HG03457 (cell line): ENCODE data around the gene NCSTN.
"Not testable (repeated sequence)": the region's sequence is repeated elsewhere in the genome, so short reads cannot be mapped to it uniquely, and the experiment has no call there.

Experiments
- ATAC-seq: cut with Tn5 transposase; IDR thresholded peaks from one replicate; pipeline ENCODE4 v1.9.1; 2021; ENCODE audit warnings: moderate number of reproducible peaks; ENCODE audit not compliant: unreplicated experiment

Gene NCSTN

GRCh38 chr1:160369087-160369486, 25.9 kb downstream of the NCSTN start:
- no peak for ATAC-seq

GRCh38 chr1:160370561-160371345, 27.6 kb downstream of the NCSTN start:
- ATAC-seq: no peak

DNA sequence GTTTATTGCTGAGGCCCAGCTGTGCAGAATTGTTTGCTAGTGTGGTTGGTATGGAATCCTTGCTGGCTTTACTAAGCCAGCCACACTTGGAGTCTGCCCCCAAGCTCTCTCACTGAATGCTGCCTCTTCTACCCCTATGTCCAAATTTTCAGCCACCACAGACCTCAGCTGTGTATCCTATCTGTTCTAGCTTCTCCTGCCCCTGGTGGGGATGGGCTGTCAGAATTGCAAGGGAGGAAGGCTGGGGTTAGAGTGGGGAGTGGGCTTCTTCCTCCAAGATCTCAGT, 28.1 kb downstream of the NCSTN start:
- ATAC-seq: no peak

DNA sequence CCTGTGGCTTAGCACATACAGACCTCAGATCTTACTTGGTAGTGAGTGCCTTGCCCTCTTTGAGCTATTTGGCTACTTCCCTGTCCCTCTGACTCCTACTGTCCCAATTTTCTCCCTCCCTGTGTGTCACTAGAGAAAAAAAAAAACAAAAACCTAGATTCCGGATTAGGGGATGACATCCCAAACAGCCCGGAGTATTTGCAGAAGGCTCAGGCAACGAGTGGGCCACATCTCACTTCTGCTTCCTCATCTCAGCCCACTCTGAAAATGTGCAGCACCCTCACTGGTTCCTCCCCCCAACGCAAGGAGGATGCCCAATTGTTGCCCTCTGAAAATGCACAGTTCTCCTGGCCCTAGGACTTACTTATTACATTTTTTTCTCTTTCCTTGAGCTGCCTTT, 28.6 kb downstream of the NCSTN start:
- ATAC-seq: no peak

GRCh38 chr1:160373696-160374095, 30.5 kb downstream of the NCSTN start:
- ATAC-seq: no peak

DNA sequence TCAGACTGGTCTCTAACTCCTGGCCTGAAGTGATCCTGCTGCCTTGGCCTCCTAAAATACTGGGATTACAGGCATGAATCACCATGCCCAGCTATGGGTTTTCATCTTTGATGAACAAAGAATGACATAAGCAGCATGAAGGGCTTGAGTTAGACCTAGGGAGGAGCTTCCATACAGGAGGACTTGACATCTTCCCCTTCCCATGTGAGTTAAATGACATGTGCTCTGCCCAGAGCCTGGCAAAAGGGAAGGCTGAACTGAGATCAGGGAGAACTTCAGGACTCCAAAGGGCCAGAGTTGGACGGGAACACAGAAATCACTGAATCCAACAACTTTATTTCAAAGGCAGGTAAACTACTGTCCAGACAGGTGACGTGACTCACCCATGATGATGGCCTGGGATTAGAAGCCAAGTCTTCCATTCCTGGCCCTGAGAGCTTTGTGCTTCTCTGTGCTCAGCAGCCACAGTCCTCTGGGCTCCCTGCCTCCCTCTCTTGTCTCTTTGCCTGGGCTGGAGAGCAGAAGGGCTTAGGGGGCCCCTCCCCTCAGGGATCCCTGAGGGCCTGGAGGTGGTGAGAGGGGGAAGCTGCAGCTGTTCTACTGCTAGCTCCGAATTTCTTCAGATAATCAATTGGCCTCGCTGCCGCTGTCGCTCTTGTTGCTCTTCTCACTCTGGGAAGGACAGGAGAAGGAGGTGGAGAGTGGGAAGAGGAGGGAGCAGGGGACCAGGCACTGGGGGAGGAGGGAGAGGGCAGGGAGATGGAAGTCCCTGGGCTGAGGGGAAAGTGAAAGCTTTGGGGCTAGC, 31.3 kb downstream of the NCSTN start:
- no peak for ATAC-seq

GRCh38 chr1:160375788-160376524, 32.8 kb downstream of the NCSTN start:
- no peak for ATAC-seq

DNA sequence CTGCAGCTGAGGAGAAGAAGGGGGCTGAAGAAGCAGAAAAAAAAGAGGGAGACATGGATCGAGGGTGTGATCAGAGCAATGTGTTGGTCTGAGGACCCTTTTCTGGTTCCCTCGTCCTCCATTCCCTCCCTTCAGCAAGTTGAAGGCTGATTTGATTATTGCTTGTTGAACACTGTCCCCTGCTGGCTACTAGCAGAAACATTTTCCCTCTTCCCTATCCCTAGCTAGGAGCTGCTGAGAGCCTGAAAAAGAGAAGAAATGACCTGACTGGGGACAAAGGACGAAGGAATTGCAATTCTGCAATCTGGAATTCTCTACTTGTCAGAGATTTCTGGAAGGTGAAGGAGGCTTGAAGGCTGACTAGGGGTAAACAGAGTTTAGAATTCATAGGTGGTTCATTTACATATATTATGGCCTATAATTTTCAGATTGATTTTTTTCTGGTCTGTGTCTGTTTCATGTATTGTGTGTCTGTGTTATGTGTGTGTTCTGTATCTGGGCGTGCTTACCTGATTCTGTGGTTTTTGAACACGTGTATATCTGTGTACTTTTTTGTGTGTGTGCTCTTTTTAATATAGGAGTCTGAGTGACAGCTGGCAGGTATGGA, 33.4 kb downstream of the NCSTN start:
- ATAC-seq: no peak

DNA sequence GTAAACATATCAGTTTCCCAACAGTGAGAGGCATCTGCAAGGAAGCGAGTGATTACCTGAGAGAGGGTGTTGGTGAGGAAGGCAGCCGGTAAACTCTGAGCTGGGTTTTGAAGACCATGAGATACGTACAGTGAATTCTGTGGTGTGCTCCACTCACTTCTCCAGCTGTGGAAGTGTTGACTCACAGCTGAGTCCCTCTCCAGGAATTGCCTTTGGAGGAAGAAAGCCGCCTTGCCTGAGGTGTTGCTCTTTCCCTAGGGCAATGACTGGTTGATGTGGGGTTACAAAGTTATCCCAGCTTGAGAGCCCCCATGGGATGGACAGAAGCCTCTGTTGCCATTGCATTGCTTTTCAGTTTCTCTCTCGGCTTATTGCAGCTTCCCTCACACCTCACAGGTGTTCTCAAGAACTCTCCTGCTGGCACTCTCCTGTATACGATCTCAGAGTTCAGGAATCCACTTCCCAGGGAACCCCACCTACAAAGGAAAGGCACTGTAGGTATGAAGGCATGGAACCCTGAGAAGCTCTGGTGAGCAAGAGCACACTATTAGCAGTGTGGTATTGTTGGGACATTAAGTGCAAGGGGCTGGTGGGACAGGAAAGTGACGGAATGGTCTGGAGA, 34.5 kb downstream of the NCSTN start:
- ATAC-seq: no peak

DNA sequence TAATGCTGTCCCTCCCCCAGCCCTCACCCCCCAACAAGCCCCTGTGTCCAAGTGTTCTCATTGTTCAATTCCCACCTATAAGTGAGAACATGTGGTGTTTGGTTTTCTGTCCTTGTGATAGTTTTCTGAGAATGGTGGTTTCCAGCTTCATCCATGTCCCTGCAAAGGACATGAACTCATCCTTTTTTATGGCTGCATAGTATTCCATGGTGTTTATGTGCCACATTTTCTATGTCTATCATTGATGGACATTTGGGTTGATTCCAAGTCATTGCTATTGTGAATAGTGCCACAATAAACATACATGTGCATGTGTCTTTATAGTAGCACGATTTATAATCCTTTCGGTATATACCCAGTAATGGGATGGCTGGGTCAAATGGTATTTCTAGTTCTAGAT, 41.6 kb downstream of the NCSTN start:
- ATAC-seq: not testable (repeated sequence)

GRCh38 chr1:160388406-160388805, 45.2 kb downstream of the NCSTN start:
- ATAC-seq: not testable (repeated sequence)

GRCh38 chr1:160394673-160395072, 51.5 kb downstream of the NCSTN start:
- no peak for ATAC-seq

DNA sequence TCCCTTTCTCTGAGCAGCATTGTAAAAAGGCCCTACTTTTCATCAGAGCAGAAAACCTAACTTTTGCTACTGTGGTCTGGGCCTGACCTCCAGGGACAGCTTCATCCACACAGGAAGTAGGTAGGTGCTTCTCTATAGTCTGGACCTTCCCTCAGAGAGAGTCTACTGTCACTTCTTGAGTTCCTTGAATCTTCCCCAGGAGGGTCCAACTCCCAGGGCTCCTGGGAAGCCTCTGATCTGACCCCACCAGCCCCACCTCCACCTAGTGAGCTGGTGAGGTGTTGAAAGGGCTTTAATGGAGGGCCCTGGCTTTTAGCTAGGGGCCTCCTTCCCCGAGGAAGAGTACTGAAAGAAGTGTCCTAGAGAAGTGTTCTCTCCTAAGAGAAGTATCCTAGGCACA, 54.5 kb downstream of the NCSTN start:
- ATAC-seq: no peak

DNA sequence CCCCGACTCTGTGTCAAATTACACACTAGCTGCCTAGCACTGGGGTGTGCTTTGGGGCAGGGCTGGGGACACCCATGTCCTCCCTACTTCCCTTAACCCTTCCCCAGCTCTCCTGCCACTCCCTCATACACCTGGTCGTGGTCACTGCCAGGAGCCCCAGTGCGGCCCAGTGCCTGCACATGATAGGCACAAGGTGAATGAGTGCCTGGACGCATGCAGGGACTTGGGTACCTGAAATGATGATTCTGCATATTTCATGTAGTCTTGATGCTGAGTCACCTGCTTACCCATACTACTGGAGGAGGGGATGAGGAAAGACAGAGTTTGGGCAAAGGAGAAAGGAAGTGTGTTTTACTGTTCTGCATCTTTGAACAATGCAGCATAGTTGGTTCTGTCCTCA, 55.6 kb downstream of the NCSTN start:
- no peak for ATAC-seq

GRCh38 chr1:160399544-160400222, 56.5 kb downstream of the NCSTN start:
- ATAC-seq: no peak

- no peak for ATAC-seq
Measured at GRCh38 chr1:160400223-160400645, 57.1 kb downstream of the NCSTN start, which contains the start of gene VANGL2. Gene VANGL2 (plus strand): TSS chr1:160400564. CDS start chr1:160415838, 15,274 bp downstream.

DNA sequence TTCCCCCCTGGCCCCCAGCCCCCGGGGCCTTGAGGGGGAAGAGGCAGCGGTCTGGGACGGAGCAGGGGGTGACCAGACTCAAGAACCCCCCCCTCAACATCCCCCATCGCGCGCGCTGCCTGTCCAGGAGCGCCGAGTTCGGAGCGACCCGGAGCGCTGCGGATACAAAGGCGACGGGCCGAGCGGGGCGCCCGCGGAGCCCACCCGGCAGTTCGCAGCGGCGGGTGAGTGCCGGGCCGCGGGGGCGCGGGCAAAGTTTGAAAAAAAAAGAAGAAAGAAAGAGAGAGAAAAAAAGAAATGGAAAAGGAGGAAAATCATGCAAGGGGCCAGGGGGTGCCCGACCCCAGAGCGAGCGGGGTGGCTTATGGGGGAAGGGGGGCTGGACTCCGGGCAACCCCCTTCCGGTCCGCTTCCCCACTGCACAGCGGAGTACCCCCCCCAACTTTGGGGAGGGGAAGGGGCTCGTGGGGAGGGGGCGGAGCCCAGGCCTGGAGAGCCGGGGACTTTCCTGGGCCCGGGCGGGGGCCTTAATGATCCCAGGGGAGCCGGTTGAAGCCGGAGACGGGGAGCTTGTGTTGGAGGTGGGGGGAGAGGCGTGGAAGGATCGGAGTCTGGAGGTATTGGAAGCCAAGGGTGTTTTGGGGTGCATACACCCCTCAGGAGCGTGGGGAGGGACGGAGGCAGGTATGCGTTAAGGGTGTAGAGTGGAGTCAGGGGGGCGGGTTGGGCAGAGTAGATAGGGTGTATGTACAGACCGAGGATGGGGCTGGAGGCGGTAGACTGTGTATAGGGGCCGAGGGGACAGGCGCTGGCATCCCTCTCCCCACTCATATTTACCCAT, 57.7 kb downstream of the NCSTN start:
- no peak for ATAC-seq

GRCh38 chr1:160401487-160401805, 58.3 kb downstream of the NCSTN start:
- no peak for ATAC-seq

GRCh38 chr1:160402001-160402795, 59.0 kb downstream of the NCSTN start:
- ATAC-seq: no peak
